Effector memory CD4-positive, alpha-beta T cell (primary cell): Measurements from ENCODE around the gene PRKAR2A.
"Not testable (repeated sequence)": the region's sequence is repeated elsewhere in the genome, so short reads cannot be mapped to it uniquely, and the experiment has no call there.

Experiments
- DNase-seq, 3 donors: peaks; one replicate each; pipeline ENCODE4 v3.0.0-alpha.2; 2020
- H3K27ac ChIP-seq: 2 replicates; pipeline ENCODE4 v1.7.0; 2013; ENCODE audit warnings: mild to moderate bottlenecking, low read length, moderate library complexity; ENCODE audit not compliant: insufficient read depth, poor library complexity, severe bottlenecking
- H3K27me3 ChIP-seq: replicated peaks from 2 replicates; pipeline ENCODE4 v1.7.0; 2013; ENCODE audit warnings: mild to moderate bottlenecking, low read length; ENCODE audit not compliant: insufficient read depth, control insufficient read depth, poor library complexity, severe bottlenecking
- H3K36me3 ChIP-seq: 2 replicates; pipeline ENCODE4 v1.7.0; 2013; ENCODE audit warnings: mild to moderate bottlenecking, low read length, moderate library complexity; ENCODE audit not compliant: control insufficient read depth, insufficient read depth
- H3K4me1 ChIP-seq: 2 replicates; pipeline ENCODE4 v1.7.0; 2013; ENCODE audit warnings: low read length, mild to moderate bottlenecking; ENCODE audit not compliant: control insufficient read depth, insufficient read depth, poor library complexity, severe bottlenecking
- H3K4me3 ChIP-seq: 2 replicates; pipeline ENCODE4 v1.7.0; 2013; ENCODE audit warnings: low read length, low read depth, mild to moderate bottlenecking; ENCODE audit not compliant: insufficient read depth, poor library complexity, severe bottlenecking
- H3K9me3 ChIP-seq: 2 replicates; pipeline ENCODE4 v1.7.0; 2013; ENCODE audit warnings: mild to moderate bottlenecking, low read length, moderate library complexity; ENCODE audit not compliant: control insufficient read depth

PRKAR2A gene

GRCh38 chr3:48738926-48739616 is 108.6 kb downstream of the PRKAR2A start:
- Histone ChIP-seq H3K4me3 (no peak overlapping the region), H3K9me3 (no peaks in the 10 kb centered on the region), H3K27ac (no peak overlapping the region), H3K27me3 (no peaks in the 10 kb centered on the region), H3K36me3 (no peaks in the 10 kb centered on the region), H3K4me1 (no peaks in the 10 kb centered on the region)
- no peak for DNase-seq

GRCh38 chr3:48738144-48738536 is 109.5 kb downstream of the PRKAR2A start:
- DNase-seq = no peak
- no peaks in the 10 kb centered on the region for H3K27me3 ChIP-seq
- H3K27ac ChIP-seq = no peak overlapping the region
- H3K9me3 ChIP-seq = no peaks in the 10 kb centered on the region
- H3K4me1 ChIP-seq = no peaks in the 10 kb centered on the region
- no peaks in the 10 kb centered on the region for H3K36me3 ChIP-seq
- no peak overlapping the region for H3K4me3 ChIP-seq

- not testable (repeated sequence) for DNase-seq, H3K4me1 ChIP-seq, H3K36me3 ChIP-seq, H3K27ac ChIP-seq, H3K27me3 ChIP-seq, H3K4me3 ChIP-seq, H3K9me3 ChIP-seq
Observed at GRCh38 chr3:48735075-48735767, 112.5 kb downstream of the PRKAR2A start.

- not testable (repeated sequence) for H3K4me3 ChIP-seq, H3K36me3 ChIP-seq, H3K9me3 ChIP-seq, DNase-seq, H3K27me3 ChIP-seq, H3K4me1 ChIP-seq, H3K27ac ChIP-seq
Observed at GRCh38 chr3:48734541-48734940, 113.1 kb downstream of the PRKAR2A start.

- not testable (repeated sequence) for H3K4me1 ChIP-seq, DNase-seq, H3K27me3 ChIP-seq, H3K4me3 ChIP-seq, H3K27ac ChIP-seq, H3K9me3 ChIP-seq, H3K36me3 ChIP-seq
Observed at GRCh38 chr3:48733752-48734518, 113.7 kb downstream of the PRKAR2A start.

GRCh38 chr3:48727511-48727910 is 120.2 kb downstream of the PRKAR2A start:
- H3K27me3 ChIP-seq = no peaks in the 10 kb centered on the region
- H3K4me1 ChIP-seq = no peaks in the 10 kb centered on the region
- no peak for DNase-seq
- H3K9me3 ChIP-seq = no peaks in the 10 kb centered on the region
- H3K36me3 ChIP-seq = no peaks in the 10 kb centered on the region
- no peak overlapping the region for H3K4me3 ChIP-seq
- no peak overlapping the region for H3K27ac ChIP-seq

- H3K27me3 ChIP-seq, H3K4me1 ChIP-seq, H3K4me3 ChIP-seq, H3K36me3 ChIP-seq, DNase-seq, H3K27ac ChIP-seq, H3K9me3 ChIP-seq: not testable (repeated sequence)
Observed at GRCh38 chr3:48725185-48725855, 122.4 kb downstream of the PRKAR2A start.

- no peak for DNase-seq
- no peak overlapping the region for H3K27ac ChIP-seq
- H3K9me3 ChIP-seq = no peaks in the 10 kb centered on the region
- no peak overlapping the region for H3K4me3 ChIP-seq
- no peaks in the 10 kb centered on the region for H3K4me1 ChIP-seq
- H3K36me3 ChIP-seq = no peaks in the 10 kb centered on the region
- H3K27me3 ChIP-seq = no peaks in the 10 kb centered on the region
Observed at GRCh38 chr3:48723725-48724124, 123.9 kb downstream of the PRKAR2A start.

GRCh38 chr3:48723293-48723692 is 124.4 kb downstream of the PRKAR2A start:
- H3K27ac ChIP-seq, H3K4me1 ChIP-seq, H3K27me3 ChIP-seq, H3K36me3 ChIP-seq, H3K9me3 ChIP-seq, H3K4me3 ChIP-seq, DNase-seq: not testable (repeated sequence)
